Fibroblast of skin of right biceps (primary cell): ENCODE data around the gene CDC42BPB.

ENCODE experiments used
- DNase-seq: peaks from one replicate; pipeline ENCODE4 v3.0.0-alpha.2; 2013

CDC42BPB gene

DNA sequence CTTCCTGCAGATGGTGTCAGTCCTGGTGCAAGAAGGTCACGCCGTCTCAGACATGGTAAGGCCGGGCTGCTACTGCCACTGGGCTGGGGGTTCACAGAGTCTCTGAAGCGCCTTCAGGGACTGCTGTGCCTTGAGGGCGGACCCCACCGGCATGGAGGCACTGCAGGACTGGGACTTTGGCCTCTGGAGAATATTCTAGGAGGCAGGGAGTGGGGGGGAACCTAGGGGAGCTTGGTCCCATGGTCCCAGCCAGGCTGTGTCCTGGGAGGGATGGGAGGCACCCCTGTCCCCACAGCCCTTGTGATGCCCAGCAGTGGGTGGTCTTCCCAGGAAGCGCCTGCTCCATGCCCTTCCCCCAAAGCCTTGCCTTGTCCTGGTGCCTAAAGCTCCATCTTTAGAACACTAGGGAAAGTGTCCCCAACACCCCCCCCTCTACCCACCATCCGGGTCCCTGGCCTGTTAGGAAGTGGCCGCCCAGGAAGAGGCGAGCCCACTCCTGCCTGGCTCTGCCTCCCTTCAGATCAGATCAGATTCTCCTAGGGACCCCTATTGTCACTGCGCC, 133.3 kb downstream of the CDC42BPB start:
- DNase-seq, result no peak

- DNase-seq, result no peak
Observed at GRCh38 chr14:102923201-102923924, 134.0 kb downstream of the CDC42BPB start.

- no peak for DNase-seq
Observed at GRCh38 chr14:102922490-102923200, 134.7 kb downstream of the CDC42BPB start, which contains the start of gene AMN. TSS of gene AMN (plus strand) at chr14:102922663. CDS start at chr14:102922689, 26 bp downstream.

DNA sequence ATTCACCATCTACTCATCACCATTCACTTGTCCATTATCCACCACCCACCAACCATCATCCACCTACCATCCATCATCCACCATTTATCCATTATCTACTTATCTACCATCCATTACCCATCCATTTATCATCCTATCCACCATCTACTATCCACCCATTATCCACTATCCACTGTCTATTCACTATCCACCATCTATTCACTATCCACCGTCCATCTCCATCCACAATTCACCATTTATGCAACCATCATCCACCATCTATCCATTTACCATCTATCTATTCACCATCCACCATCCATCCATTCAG, 136.4 kb downstream of the CDC42BPB start:
- DNase-seq, result no peak

DNA sequence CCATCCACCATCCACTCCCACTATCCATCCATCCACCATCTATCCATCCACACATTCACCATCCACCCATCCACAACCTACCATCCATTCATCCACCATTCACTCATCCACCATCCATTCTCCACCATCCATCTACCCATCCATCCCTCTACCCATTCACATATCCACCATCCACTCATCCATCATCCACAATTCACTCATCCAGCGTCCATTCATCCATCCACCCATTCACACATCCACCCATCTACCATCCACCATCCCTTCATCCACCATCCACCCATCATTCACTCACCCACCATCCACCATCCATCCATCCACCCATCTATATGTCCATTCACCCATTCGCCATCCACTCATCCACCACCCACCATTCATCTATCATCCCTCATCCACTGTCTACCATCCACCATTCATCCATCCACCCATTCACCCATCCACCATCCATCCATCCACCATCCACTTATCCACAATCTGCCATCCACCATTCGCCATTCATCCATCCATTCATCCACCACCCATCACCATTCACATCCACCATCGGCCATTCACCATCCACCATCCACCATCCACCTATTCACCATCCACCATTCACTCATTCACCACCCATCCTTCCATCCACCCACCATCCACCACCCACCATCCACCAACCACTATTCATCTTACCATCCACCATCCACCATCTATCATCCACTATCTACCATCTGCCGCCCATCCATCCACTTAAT, 136.9 kb downstream of the CDC42BPB start:
- no peak for DNase-seq

DNA sequence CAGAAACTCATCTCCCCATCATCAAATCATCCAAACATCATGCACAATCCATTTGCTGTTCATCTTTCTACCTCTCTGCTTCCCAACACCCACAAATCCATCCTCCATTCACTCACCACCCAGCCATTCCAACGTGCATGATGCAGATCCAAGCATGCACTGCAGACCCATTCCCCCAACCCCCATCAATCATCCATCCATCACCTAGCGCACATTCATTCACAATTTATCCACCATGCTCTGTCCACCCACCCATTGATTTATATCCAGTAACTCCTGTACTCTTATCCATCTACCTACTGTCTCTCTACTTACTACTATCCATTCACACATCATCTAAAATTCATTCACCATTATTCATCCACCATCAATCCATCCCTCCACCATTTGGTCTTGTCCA, 138.9 kb downstream of the CDC42BPB start:
- DNase-seq, result no peak

DNA sequence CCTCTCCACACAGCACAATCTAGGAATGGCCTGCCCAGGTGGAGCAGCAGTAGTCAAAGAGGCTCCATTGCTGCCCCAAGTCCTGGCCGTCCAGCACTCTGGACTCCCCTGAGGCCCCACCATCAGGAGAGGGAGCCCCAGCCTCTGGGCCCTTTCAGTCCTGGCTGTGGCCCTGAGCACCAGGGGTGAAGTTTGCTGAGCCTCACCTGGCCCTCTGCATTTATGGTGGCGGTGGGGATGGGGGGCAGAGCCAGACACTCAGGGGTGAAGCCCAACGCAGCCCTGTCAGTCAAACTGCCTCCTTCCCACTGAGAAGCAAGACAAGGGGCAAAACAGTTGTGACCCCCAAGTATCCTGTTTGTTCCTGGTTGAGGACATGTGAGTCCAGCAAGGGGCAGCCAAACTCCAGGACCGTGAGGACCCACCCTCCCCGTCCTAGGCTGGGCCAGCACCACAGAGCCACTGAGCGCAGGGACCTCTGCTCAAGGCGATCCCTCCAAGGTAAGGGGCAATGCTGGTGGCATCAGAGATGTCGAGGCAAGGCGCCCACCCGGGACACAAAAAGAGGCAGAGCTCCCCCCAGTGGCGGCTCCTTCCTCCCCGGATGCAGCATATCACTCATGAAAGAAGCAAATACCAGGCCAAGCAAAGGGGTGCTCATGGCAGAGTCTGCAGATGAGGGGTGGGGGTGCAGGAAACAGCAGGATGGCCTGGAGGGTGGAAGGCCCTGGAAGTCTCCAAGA, 139.7 kb downstream of the CDC42BPB start:
- peak; percentile 47 for DNase-seq

DNA sequence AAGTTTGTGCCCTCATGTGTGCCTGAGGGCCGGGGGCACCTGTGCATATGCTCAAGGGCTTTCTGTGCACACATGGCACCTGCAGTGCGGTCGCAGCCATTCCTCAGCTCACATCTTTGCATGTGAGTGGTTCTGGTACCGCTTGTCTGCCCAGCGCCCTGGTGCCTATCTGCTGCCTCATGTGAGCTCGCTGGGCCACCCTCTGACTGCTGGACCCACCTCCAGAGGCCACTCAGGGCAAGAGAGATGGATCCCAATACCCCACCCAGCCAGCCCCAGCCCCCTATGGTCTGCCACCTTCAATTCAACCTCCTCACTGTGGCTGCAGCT, 140.3 kb downstream of the CDC42BPB start:
- DNase-seq, result no peak

GRCh38 chr14:102916347-102917055, 140.8 kb downstream of the CDC42BPB start:
- DNase-seq, result no peak

GRCh38 chr14:102915292-102916110, 141.8 kb downstream of the CDC42BPB start:
- no peak for DNase-seq

- DNase-seq, result no peak
Observed at GRCh38 chr14:102914474-102915291, 142.7 kb downstream of the CDC42BPB start.

GRCh38 chr14:102913341-102914211, 143.8 kb downstream of the CDC42BPB start:
- no peak for DNase-seq

GRCh38 chr14:102911991-102912761, 145.2 kb downstream of the CDC42BPB start:
- no peak for DNase-seq

DNA sequence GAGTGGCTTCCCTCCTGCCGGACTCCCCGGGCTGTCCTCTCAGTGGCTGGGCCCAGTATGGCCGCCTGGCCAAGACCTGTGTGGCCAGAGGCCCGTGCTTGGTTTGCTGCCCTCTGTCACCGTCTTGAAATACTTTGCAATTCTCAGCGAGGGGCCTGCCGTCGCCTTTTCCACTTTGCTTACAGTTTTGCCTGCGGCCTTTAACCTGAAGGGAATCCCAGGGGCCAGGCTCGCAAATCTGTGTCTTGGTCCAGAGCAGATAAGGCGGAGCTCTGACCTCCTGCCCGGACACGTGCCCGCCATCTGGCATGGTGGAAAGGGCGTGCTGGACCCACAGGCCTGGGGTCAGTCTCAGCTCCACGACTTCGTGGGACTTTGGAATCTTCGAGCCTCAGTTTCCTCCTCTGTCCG, 145.8 kb downstream of the CDC42BPB start:
- no peak for DNase-seq

DNA sequence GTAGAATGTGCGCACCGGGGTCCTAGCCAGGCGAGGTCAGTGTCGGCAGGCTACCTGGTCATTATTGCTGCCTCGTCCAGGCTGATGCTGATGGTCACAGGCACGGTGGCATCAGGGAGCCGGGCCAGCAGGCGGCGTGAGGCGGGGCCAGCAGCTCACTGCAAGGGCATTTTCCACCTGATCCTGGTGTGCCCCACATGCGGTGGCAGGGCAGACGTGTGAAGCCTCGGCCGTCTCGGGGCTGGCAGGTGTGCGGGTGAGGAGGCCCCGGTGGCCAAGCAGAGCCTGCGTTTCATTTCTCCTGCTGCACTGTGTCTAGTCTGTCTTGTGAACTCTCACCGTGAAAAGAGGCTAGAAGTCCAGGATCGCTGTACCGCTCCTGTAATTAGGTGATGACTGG, 146.9 kb downstream of the CDC42BPB start:
- DNase-seq, result no peak

DNA sequence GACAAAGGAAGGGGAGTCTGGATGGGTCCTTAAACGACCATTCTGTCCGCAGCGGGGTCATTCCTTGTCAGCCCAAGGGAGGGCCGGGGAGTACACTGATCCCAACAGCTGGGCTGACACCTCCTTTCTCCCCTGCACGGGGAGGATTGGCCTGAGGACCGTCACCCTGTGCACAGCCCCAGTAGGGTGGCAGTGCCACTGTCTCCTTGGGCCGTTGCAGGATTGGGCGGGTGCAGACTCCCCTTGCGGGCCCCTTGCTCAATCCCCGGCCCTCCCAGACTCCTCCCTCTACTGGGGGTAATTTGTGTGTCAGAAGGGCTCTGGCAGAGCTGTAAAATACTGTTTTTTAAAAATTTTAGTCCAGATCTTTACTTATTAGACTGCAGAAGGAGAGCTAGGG, 147.4 kb downstream of the CDC42BPB start:
- no peak for DNase-seq

DNA sequence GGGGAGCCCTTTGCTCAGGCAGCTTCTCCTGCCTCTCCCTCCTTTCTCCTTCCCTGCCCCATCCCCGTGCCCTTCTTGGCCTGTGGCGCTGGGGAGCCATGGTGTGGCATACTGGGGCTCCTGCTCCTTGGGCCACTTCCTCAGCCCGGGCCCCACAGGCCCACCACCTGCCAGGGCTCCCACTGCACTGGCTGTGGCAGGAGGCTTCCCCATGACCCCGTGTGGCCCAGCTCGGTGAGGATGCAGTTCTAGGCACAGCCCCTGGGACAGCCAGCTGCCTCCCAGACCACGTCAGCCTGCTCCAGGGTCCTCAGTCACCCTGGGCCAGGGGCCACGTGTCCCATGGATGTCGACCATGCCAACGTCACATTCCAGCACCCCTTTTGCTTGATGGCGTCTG, 147.9 kb downstream of the CDC42BPB start:
- no peak for DNase-seq

DNA sequence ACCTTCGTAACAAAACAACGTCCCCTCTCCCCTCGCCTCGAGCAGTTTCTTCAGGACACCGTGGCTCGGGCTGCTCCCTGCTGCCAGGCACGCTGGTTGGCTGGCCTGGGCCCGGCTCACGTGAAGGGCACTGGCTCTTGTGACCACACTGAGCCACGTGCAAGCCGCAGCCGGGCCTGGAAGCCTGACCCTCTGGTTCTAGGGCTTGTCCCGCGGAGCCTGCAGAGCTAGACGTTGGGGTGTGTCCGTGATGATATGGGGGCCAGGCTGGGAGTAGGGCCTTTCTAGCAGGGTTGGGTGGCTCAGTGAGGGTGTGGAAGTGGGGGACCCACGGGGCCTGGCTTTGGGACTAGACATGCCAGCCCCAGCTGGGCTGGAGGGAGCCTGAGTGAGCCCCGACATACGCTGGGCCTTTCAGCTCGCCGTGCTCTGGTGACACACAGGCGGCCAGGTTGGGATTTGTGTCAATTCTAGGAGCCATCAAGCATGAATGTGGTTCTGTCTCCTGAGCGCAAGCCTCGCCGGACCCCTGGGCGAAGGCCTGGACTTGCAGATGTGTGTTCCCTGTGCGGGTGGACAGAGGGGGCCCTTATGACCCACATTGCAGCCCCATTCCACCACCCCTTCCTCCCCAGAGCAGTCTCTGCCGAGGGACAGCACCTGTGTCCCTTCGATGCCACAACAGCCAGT, 148.4 kb downstream of the CDC42BPB start:
- DNase-seq, result no peak
